Osteoblast (primary cell): ENCODE data around the gene SOBP. TPM values are rescaled to one million over a fixed set of nuclear protein-coding genes. Genes with fewer than 3 reads are reported as not detected.

Experiments
- DNase-seq: peaks from one replicate; pipeline ENCODE4 v3.0.0; 2011; ENCODE audit warnings: low spot score, mixed read lengths; ENCODE audit not compliant: insufficient read length; ENCODE audit errors: missing footprints
- H2AFZ ChIP-seq: 2 replicates; pipeline ENCODE4 v1.6.0; 2011; ENCODE audit warnings: mild to moderate bottlenecking, low read length
- H3K27ac ChIP-seq: 2 replicates; pipeline ENCODE4 v1.5.1; 2011; ENCODE audit warnings: mild to moderate bottlenecking, low read depth, low read length, moderate library complexity
- H3K27me3 ChIP-seq: 2 replicates; pipeline ENCODE4 v1.6.0; 2012; ENCODE audit warnings: mild to moderate bottlenecking, control low read depth, inconsistent platforms, low read length, moderate library complexity; ENCODE audit not compliant: insufficient read depth
- H3K36me3 ChIP-seq: 2 replicates; pipeline ENCODE4 v1.5.1; 2011; ENCODE audit warnings: mild to moderate bottlenecking, low read length, control low read depth, moderate library complexity; ENCODE audit not compliant: insufficient read depth
- H3K4me1 ChIP-seq: 2 replicates; pipeline ENCODE4 v1.5.1; 2011; ENCODE audit warnings: mild to moderate bottlenecking, low read length, control low read depth, moderate library complexity; ENCODE audit not compliant: insufficient read depth
- H3K4me2 ChIP-seq: 2 replicates; pipeline ENCODE4 v1.6.0; 2011; ENCODE audit warnings: mild to moderate bottlenecking, low read length; ENCODE audit not compliant: insufficient read depth
- H3K4me3 ChIP-seq: fragments of 200-600 bp; sonication (generic); 3 replicates; pipeline ENCODE4 v1.5.1; 2012; ENCODE audit warnings: mild to moderate bottlenecking, low read length, inconsistent platforms; ENCODE audit not compliant: insufficient read depth
- H3K79me2 ChIP-seq: 2 replicates; pipeline ENCODE4 v1.6.0; 2012; ENCODE audit warnings: mild to moderate bottlenecking, low read length, control low read depth, inconsistent platforms; ENCODE audit not compliant: insufficient read depth
- H3K9me3 ChIP-seq: 2 replicates; pipeline ENCODE4 v1.5.1; 2011; ENCODE audit warnings: low read depth, low read length, control low read depth
- H4K20me1 ChIP-seq: 2 replicates; pipeline ENCODE4 v1.6.0; 2012; ENCODE audit warnings: mild to moderate bottlenecking, low read length, control low read depth; ENCODE audit not compliant: insufficient read depth
- CTCF ChIP-seq: IDR thresholded peaks from 2 replicates; pipeline ENCODE4 v1.5.1; 2011; ENCODE audit warnings: mild to moderate bottlenecking, low read depth, low read length, moderate library complexity; ENCODE audit errors: extremely low read depth
- total RNA-seq: library from RNA; depleted of rRNA; stranded (reverse); fragments of >200 nt; gene quantifications from 2 replicates; pipeline ENCODE4 v1.2.3, GENCODE V29; 2012

Gene SOBP
- total RNA-seq, 1 donor = 3.6 TPM

DNA sequence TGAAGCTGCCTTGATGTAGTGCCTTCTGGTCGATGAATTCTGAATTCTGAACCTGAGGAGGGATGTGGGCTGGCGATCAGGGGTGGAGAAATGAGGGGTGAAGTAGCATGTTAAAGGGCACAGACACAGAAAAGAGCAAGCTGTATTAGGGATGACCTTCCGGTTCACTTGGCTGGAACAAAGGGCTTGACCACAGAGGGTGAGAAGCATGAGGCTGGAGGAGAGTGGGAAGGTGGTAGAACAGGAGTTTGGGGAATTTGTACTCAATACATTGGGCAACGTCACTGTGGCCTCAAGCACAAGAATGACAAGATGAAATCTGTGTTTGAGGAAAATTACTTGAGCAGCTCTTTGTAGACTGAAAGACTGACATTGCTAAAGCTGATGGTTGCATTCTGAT lies 155.8 kb downstream of the SOBP start:
- no peak overlapping the region for H3K4me3 ChIP-seq
- no peak overlapping the region for H3K4me2 ChIP-seq
- TF ChIP-seq CTCF = no peak
- H4K20me1 ChIP-seq = no peaks in the 10 kb centered on the region
- peaks cover 2% of the 10 kb centered on the region for H3K27me3 ChIP-seq
- H3K27ac ChIP-seq = no peak overlapping the region
- H3K4me1 ChIP-seq = peaks cover 4% of the 10 kb centered on the region
- H3K9me3 ChIP-seq = no peaks in the 10 kb centered on the region
- H2AFZ ChIP-seq = no peak overlapping the region
- DNase-seq = no peak
- H3K36me3 ChIP-seq = no peaks in the 10 kb centered on the region
- no peaks in the 10 kb centered on the region for H3K79me2 ChIP-seq

- Histone ChIP-seq H3K27me3 (peaks cover 2% of the 10 kb centered on the region), H3K4me2 (no peak overlapping the region), H3K79me2 (no peaks in the 10 kb centered on the region), H4K20me1 (no peaks in the 10 kb centered on the region), H3K9me3 (no peaks in the 10 kb centered on the region), H2AFZ (no peak overlapping the region), H3K4me3 (no peak overlapping the region), H3K36me3 (no peaks in the 10 kb centered on the region), H3K27ac (no peak overlapping the region), H3K4me1 (peaks cover 4% of the 10 kb centered on the region)
- no peak for TF ChIP-seq CTCF
- DNase-seq = no peak
Measured at GRCh38 chr6:107646176-107646575, 156.3 kb downstream of the SOBP start.

DNA sequence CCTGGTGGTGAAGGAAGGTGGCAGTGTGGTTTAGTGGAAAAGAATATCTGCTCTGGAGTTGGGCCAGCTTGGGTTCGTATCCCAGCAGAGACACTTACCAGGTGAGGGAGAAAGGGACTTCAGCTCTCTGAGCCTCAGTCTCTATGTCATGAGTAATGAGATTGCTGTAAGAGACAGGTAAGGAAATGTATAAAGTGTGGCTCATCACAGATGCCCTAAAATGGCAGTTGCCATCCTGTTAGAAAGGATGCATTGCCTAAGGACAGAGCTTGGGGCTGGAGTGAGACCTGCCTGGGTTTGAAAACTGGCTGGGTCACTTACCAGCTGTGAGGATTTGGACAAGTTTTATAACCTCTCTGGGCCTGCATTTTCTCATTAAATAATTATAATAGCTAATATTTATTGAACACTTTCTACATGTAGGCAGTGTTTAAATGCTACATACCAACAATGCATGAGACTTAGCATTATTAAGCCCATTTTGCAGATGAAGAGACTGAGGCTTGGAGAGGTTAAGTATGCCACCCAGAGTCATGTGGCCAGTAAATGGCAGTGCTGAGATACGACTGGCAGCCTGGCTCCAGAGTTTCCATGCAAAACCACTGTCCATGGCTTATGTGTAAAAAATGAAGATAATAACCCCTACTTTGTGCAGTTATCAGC lies 157.0 kb downstream of the SOBP start:
- no peaks in the 10 kb centered on the region for H3K9me3 ChIP-seq
- DNase-seq = no peak
- no peaks in the 10 kb centered on the region for H4K20me1 ChIP-seq
- H3K4me1 ChIP-seq = peaks cover 4% of the 10 kb centered on the region
- H3K79me2 ChIP-seq = no peaks in the 10 kb centered on the region
- H3K27me3 ChIP-seq = peaks cover 2% of the 10 kb centered on the region
- no peak overlapping the region for H2AFZ ChIP-seq
- no peak for TF ChIP-seq CTCF
- H3K36me3 ChIP-seq = no peaks in the 10 kb centered on the region
- no peak overlapping the region for H3K27ac ChIP-seq
- no peak overlapping the region for H3K4me3 ChIP-seq
- H3K4me2 ChIP-seq = no peak overlapping the region

- H3K4me1 ChIP-seq = peaks cover 4% of the 10 kb centered on the region
- DNase-seq = no peak
- no peak overlapping the region for H2AFZ ChIP-seq
- H3K27me3 ChIP-seq = no peaks in the 10 kb centered on the region
- no peaks in the 10 kb centered on the region for H3K79me2 ChIP-seq
- no peaks in the 10 kb centered on the region for H4K20me1 ChIP-seq
- H3K36me3 ChIP-seq = no peaks in the 10 kb centered on the region
- TF ChIP-seq CTCF = no peak
- H3K4me2 ChIP-seq = peak overlapping the region; percentile 24
- no peak overlapping the region for H3K4me3 ChIP-seq
- no peak overlapping the region for H3K27ac ChIP-seq
- H3K9me3 ChIP-seq = no peaks in the 10 kb centered on the region
Measured at GRCh38 chr6:107647439-107647948, 157.6 kb downstream of the SOBP start.
